Mucosa of descending colon (tissue), 3 donors: ENCODE results near the gene TFCP2L1. TPM values are rescaled to one million over a fixed set of nuclear protein-coding genes. Genes with fewer than 3 reads are reported as not detected.

Experiments
- ATAC-seq: fragments of 200-7000 bp; cut with Tn5 transposase; one replicate; pipeline ENCODE4 v1.9.1; 2020; ENCODE audit warnings: mild to moderate bottlenecking, moderate library complexity
- DNase-seq, 3 donors: peaks; one replicate each; pipeline ENCODE4 v3.0.0-alpha.2; 2020
- H3K36me3 ChIP-seq: fragments of 200-600 bp; one replicate; pipeline ENCODE4 v1.8.0; 2021; ENCODE audit warnings: low read depth, mild to moderate bottlenecking
- H3K4me1 ChIP-seq: fragments of 200-600 bp; one replicate; pipeline ENCODE4 v1.8.0; 2021; ENCODE audit warnings: low read depth, mild to moderate bottlenecking
- H3K4me3 ChIP-seq: fragments of 200-600 bp; one replicate; pipeline ENCODE4 v1.8.0; 2021; ENCODE audit warnings: mild to moderate bottlenecking
- H3K9me3 ChIP-seq: fragments of 200-600 bp; one replicate; pipeline ENCODE4 v1.8.0; 2021; ENCODE audit warnings: mild to moderate bottlenecking
- CTCF ChIP-seq: fragments of 200-600 bp; IDR thresholded peaks from one replicate; pipeline ENCODE4 v1.8.0; 2022; ENCODE audit warnings: antibody characterized with exemption, mild to moderate bottlenecking
- intact Hi-C, 2 donors: fragments of 100-400 bp; cut with DNase I in 1 of 2; cut with micrococcal nuclease in 1 of 2; formaldehyde crosslinking; loops; one replicate each; pipeline versions ENCODE4 v1.11.0 to v1.11.1; 2022; cut with DNase I, micrococcal nuclease
- total RNA-seq, 3 donors: library from RNA; stranded (reverse); fragmentation: NEBNext Ultra II Directional in 2 of 3; extraction: Animal tissue kit (Norgen Biotek cat#: 25700) in 2 of 3; gene quantifications; one replicate each; pipeline versions ENCODE4 v1.2.1 to v1.2.4, GENCODE V29; 2021 to 2023
- donor health status: DM: no; HTN: no; CAD: no; lungs with moderate emphysema.
- donor health status: DM: no; HTN: no; CAD: no.
- donor health status: DM: no; HTN: yes; CAD: no.

Gene TFCP2L1
- total RNA-seq, 3 donors from 2014 or later = 46.9 to 111 (median 107) TPM

GRCh38 chr2:121219866-121220265 lies 65.1 kb downstream of the TFCP2L1 start:
- no peak for DNase-seq
- Histone ChIP-seq H3K4me3 (no peak overlapping the region), H3K36me3 (no peaks in the 10 kb centered on the region), H3K9me3 (no peaks in the 10 kb centered on the region), H3K4me1 (no peaks in the 10 kb centered on the region)
- intact Hi-C loops = no loop called here
- no peak for TF ChIP-seq CTCF
- no peak for ATAC-seq

GRCh38 chr2:121218386-121218938 lies 66.5 kb downstream of the TFCP2L1 start:
- H3K4me1 ChIP-seq = peaks cover 4% of the 10 kb centered on the region
- H3K36me3 ChIP-seq = no peaks in the 10 kb centered on the region
- ATAC-seq (no peak), DNase-seq (peak in 1 of 3 donors; percentile 23)
- intact Hi-C loops = no loop called here
- no peak for TF ChIP-seq CTCF
- H3K4me3 ChIP-seq = no peak overlapping the region
- H3K9me3 ChIP-seq = no peaks in the 10 kb centered on the region

GRCh38 chr2:121217627-121218026 lies 67.4 kb downstream of the TFCP2L1 start:
- peak in 1 of 3 donors; percentile 13 for DNase-seq
- TF ChIP-seq CTCF = no peak
- Histone ChIP-seq H3K9me3 (no peaks in the 10 kb centered on the region), H3K4me3 (no peak overlapping the region), H3K4me1 (peaks cover 11% of the 10 kb centered on the region), H3K36me3 (no peaks in the 10 kb centered on the region)
- ATAC-seq = no peak
- intact Hi-C loops = no loop called here

- intact Hi-C loops = no loop called here
- H3K36me3 ChIP-seq = no peaks in the 10 kb centered on the region
Measured at GRCh38 chr2:121214296-121214695, 70.7 kb downstream of the TFCP2L1 start.

GRCh38 chr2:121213386-121213785 lies 71.6 kb downstream of the TFCP2L1 start:
- Histone ChIP-seq H3K9me3 (no peaks in the 10 kb centered on the region), H3K36me3 (no peaks in the 10 kb centered on the region), H3K4me1 (peaks cover 23% of the 10 kb centered on the region), H3K4me3 (no peak overlapping the region)
- peak in 2 of 3 donors; percentile 44 to 45 for DNase-seq
- ATAC-seq = peak; percentile 32
- no peak for TF ChIP-seq CTCF
- intact Hi-C loops = no loop called here

More at GRCh38 chr2:121214296-121214695, 70.7 kb downstream of the TFCP2L1 start:
- H3K9me3 ChIP-seq = no peaks in the 10 kb centered on the region
- no peak overlapping the region for H3K4me3 ChIP-seq
- ATAC-seq (no peak), DNase-seq (peak in 1 of 3 donors; percentile 25)
- peaks cover 23% of the 10 kb centered on the region for H3K4me1 ChIP-seq
- no peak for TF ChIP-seq CTCF
